ENCODE results near the gene GDI1. TPM values are rescaled to one million over a fixed set of nuclear protein-coding genes. Genes with fewer than 3 reads are reported as not detected.
A peak's percentile ranks its signal among the peaks of the same experiment; 100 is the strongest.

Gene GDI1
- total and polyA plus RNA-seq, 9 of the 15 experiments (the other 6 are each of a cell fraction or from before 2014, with no cell fraction given): 0.97 to 82.6 (median 37.5) TPM

- no peak for TF ChIP-seq PBX2 (CRISPR knock-in tag; IDR thresholded peaks at IDR 0.05; ENCODE audit: low read depth)
- no peak for TF ChIP-seq PBX2 (tag; conservative IDR thresholded peaks at IDR 0.05; ENCODE audit: low read depth)
- TF ChIP-seq PPARD (CRISPR knock-in tag; IDR thresholded peaks at IDR 0.05): no peak
- no peak for TF ChIP-seq ZBTB26 (CRISPR knock-in tag; IDR thresholded peaks at IDR 0.05)
- no peak for TF ChIP-seq ZNF282 (CRISPR knock-in tag; IDR thresholded peaks at IDR 0.05)
- no peak for TF ChIP-seq CGGBP1 (CRISPR knock-in tag; IDR thresholded peaks at IDR 0.05)
- TF ChIP-seq SNAPC5 (CRISPR knock-in tag; IDR thresholded peaks at IDR 0.05): no peak
- no peak for TF ChIP-seq PTBP1 (IDR thresholded peaks at IDR 0.05; ENCODE audit: low read depth, low read length)
- TF ChIP-seq ZNF174 (CRISPR knock-in tag; IDR thresholded peaks at IDR 0.05): no peak
- peak in 1 of 2 experiments; percentile 34; a peak in 1 of 4 replicates for TF ChIP-seq FOXK2 (conservative IDR thresholded peaks at IDR 0.05 in 1 of 2, IDR thresholded peaks at IDR 0.05 in 1 of 2; ENCODE audit: low read depth in 2 of 2)
- no peak for TF ChIP-seq CAMTA2 (CRISPR knock-in tag; conservative IDR thresholded peaks at IDR 0.05)
- peak in 1 of 2 experiments; percentile 58; a peak in 2 of 4 replicates for TF ChIP-seq SIN3A (IDR thresholded peaks at IDR 0.05; ENCODE audit: borderline replicate concordance in 2 of 2, control insufficient read depth in 1 of 2, low read depth in 2 of 2, low read length in 2 of 2)
- no peak for TF ChIP-seq CHCHD3 (CRISPR knock-in tag; IDR thresholded peaks at IDR 0.05)
- peak; percentile 55; the same call in 1 of the 2 replicates for TF ChIP-seq ZC3H4 (CRISPR knock-in tag; IDR thresholded peaks at IDR 0.05; ENCODE audit: borderline replicate concordance)
- TF ChIP-seq FIP1L1 (IDR thresholded peaks at IDR 0.05; ENCODE audit: low read depth, low read length, poor library complexity, severe bottlenecking): peak; percentile 61
- TF ChIP-seq ZNF134 (CRISPR knock-in tag; conservative IDR thresholded peaks at IDR 0.05): no peak
- TF ChIP-seq SMAD3 (CRISPR knock-in tag; conservative IDR thresholded peaks at IDR 0.05): no peak
- no peak for TF ChIP-seq YBX1 (IDR thresholded peaks at IDR 0.05)
- TF ChIP-seq NFRKB (IDR thresholded peaks at IDR 0.05; ENCODE audit: low read depth): no peak; the same call in 1 of the 2 replicates
- no peak for TF ChIP-seq KDM4B (IDR thresholded peaks at IDR 0.05; ENCODE audit: borderline replicate concordance in 2 of 2, low read depth in 1 of 2)
- TF ChIP-seq NCOA2 (IDR thresholded peaks at IDR 0.05; ENCODE audit: partially characterized antibody in 2 of 2): no peak
- no peak for TF ChIP-seq HDAC8 (tag; IDR thresholded peaks at IDR 0.05)
- TF ChIP-seq HDGF (IDR thresholded peaks at IDR 0.05): no peak
- TF ChIP-seq BRCA1 (IDR thresholded peaks at IDR 0.05): no peak
- no peak for TF ChIP-seq BRCA1 (CRISPR knock-in tag; IDR thresholded peaks at IDR 0.05)
- TF ChIP-seq RBM34 (IDR thresholded peaks at IDR 0.05; ENCODE audit: borderline replicate concordance, insufficient read depth, low read length): no peak
These were observed 39.7 kb upstream of the GDI1 start (continued) for GRCh38 chrX:154396973-154397887.
